ENCODE data around the gene TNFSF15. TPM values are rescaled to one million over a fixed set of nuclear protein-coding genes. Genes with fewer than 3 reads are reported as not detected.

The TNFSF15 gene
- total and polyA plus RNA-seq, 8 donors: 0.31 to 12.3 (median 2.4) TPM

DNA sequence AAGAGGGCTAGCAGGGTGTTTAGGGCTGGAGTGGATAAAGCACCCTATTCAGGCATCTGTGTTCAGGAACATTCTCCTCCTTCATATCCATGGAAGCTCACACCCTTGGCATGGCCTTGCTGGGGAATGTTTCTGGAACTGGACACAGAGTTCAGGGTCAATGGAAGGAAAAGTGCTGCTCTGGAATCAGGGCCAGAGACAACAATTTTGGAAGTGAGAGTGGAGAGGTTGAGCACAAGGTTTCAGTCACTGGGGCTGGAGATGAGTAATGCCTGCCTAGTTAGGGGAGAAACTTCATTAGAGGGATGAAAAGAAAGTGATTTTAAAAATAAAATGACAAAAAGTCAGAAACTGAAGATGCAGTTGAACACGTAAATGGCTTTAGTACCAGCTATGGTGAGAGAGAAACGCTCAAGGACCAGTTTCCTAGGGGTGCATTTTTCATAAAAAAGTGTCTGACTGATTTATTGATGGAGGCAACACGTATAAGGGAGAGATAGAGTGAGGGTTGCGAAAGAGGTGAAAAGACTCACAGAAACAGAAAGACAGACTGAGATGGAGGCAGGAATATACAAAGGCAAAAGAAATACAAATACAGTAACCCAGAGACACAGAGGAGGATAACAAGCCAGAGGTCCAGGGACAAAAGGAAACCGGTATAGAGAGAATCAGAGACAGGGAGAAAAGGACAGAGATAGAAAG is 8.0 kb upstream of the TNFSF15 start:
- 91 to 95% (median 93%) methylated on average over 5 of the region's 5 CpGs for WGBS, 5 donors

DNA sequence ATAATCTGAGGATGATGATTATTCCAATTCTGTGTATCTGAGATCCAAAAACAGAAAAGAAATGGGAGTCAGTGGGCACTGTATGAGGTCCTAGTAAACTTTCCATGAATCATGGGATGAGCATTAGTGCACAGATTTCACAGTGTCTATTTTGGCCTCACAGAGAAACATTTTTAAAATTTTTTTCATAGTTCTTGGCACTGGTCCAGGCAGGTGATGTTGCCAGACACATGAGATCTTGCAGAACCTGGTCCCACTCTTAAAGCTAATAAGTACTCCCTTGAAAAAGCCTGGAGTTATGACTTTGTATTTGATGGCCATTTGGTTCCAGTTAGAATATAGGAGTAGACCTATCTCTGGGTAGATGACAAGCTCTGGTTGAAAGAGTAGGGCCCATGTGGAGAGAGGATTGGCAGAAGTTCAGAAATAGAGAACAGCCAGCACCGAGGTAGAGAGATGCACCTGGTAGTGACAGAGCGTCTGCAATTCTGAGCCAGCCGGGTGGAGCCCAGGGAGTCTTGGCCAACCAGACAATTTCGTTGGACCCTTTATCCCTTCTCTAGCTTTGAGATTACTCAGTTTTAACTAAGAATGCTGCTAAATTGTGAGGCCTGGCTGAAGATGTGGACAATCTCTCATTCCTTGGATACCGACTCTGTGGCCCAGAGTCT is 6.3 kb upstream of the TNFSF15 start:
- H3K4me1 ChIP-seq: peaks cover 0 to 2% (median under 1%) of the 10 kb centered on the region in 4 donors
- H3K27ac ChIP-seq: no peak overlapping the region
- TF ChIP-seq, protein P1, sequence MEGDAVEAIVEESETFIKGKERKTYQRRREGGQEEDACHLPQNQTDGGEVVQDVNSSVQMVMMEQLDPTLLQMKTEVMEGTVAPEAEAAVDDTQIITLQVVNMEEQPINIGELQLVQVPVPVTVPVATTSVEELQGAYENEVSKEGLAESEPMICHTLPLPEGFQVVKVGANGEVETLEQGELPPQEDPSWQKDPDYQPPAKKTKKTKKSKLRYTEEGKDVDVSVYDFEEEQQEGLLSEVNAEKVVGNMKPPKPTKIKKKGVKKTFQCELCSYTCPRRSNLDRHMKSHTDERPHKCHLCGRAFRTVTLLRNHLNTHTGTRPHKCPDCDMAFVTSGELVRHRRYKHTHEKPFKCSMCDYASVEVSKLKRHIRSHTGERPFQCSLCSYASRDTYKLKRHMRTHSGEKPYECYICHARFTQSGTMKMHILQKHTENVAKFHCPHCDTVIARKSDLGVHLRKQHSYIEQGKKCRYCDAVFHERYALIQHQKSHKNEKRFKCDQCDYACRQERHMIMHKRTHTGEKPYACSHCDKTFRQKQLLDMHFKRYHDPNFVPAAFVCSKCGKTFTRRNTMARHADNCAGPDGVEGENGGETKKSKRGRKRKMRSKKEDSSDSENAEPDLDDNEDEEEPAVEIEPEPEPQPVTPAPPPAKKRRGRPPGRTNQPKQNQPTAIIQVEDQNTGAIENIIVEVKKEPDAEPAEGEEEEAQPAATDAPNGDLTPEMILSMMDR (IDR thresholded peaks at IDR 0.05): no peak
- no peak for TF ChIP-seq POLR2AphosphoS5 (IDR thresholded peaks at IDR 0.05)
- TF ChIP-seq POLR2A (IDR thresholded peaks at IDR 0.05): no peak
- TF ChIP-seq EP300 (IDR thresholded peaks at IDR 0.05): no peak
- H3K27me3 ChIP-seq: no peaks in the 10 kb centered on the region
- WGBS, 5 donors: 76 to 95% (median 91%) methylated on average over 5 of the region's 5 CpGs
- H3K9me3 ChIP-seq: no peaks in the 10 kb centered on the region
- no peak overlapping the region for H3K4me3 ChIP-seq
- DNase-seq: no peak
- intact Hi-C loops (cut with DNase I; ENCODE audit: low total_unique reads): no loop called here
- H3K36me3 ChIP-seq: no peaks in the 10 kb centered on the region

More for the DNA sequence above, 8.0 kb upstream of the TNFSF15 start:
- intact Hi-C loops (cut with DNase I; ENCODE audit: low total_unique reads): no loop called here
- H3K4me3 ChIP-seq: no peak overlapping the region
- no peak for DNase-seq
- TF ChIP-seq POLR2A (IDR thresholded peaks at IDR 0.05): no peak
- TF ChIP-seq, protein P1 (IDR thresholded peaks at IDR 0.05): no peak
- TF ChIP-seq POLR2AphosphoS5 (IDR thresholded peaks at IDR 0.05): no peak
- TF ChIP-seq EP300 (IDR thresholded peaks at IDR 0.05): no peak
- no peaks in the 10 kb centered on the region for H3K9me3 ChIP-seq
- no peaks in the 10 kb centered on the region for H3K4me1 ChIP-seq
- no peak overlapping the region for H3K27ac ChIP-seq
- H3K36me3 ChIP-seq: no peaks in the 10 kb centered on the region
- H3K27me3 ChIP-seq: no peaks in the 10 kb centered on the region

DNA sequence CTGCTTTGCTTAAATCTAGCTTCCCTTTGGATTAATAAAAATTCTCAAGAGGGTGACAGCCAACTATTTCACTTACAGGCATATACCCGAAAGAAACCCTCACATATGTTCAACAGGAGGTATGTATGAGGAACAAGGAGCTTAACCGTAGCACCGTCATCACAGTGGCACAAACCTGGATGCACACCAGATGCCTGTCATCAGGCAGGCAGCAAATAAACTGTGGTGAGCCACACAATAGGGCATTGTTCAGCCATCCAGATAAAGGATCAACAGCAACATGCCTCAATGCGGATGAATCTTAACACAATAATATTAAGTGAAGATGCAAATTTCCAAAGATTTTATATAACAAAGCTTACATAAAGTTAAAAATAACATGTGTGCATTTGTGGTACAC is 5.5 kb upstream of the TNFSF15 start:
- Histone ChIP-seq H3K4me3 (no peak overlapping the region), H3K27ac (no peak overlapping the region), H3K9me3 (no peaks in the 10 kb centered on the region), H3K27me3 (no peaks in the 10 kb centered on the region), H3K36me3 (no peaks in the 10 kb centered on the region), H3K4me1 (peaks cover 0 to 10% (median 6%) of the 10 kb centered on the region in 4 donors)
- intact Hi-C loops (cut with DNase I; ENCODE audit: low total_unique reads): no loop called here
- peak; percentile 33 to 42 for DNase-seq
- 30 to 53% (median 44%) methylated on average over 4 of the region's 4 CpGs for WGBS, 5 donors
- TF ChIP-seq POLR2A (IDR thresholded peaks at IDR 0.05) (no peak), EP300 (IDR thresholded peaks at IDR 0.05) (no peak), POLR2AphosphoS5 (IDR thresholded peaks at IDR 0.05) (no peak)
- TF ChIP-seq, protein P1 (IDR thresholded peaks at IDR 0.05): no peak

DNA sequence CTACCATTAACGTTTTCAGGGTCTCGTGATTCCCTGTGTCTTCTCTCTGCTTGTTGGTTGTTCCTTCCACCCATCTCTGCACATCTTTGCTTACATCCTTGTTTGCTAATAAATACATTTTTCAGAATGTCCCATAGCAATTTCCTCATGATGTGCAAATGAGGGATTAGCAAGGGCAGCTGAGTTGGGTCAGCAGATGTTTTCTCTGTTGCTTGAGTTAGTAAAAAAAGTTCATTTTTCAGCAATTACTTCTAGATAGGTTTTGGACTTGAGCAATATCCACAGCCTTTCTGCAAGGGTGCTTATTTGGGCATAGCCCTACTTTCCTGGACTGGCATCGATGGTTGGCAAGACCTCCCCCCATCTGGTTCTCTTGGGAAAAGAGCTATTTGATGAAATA is 4.8 kb upstream of the TNFSF15 start:
- Histone ChIP-seq H3K27ac (no peak overlapping the region), H3K36me3 (no peaks in the 10 kb centered on the region), H3K4me3 (no peak overlapping the region), H3K27me3 (no peaks in the 10 kb centered on the region), H3K9me3 (no peaks in the 10 kb centered on the region), H3K4me1 (peaks cover 2 to 17% (median 10%) of the 10 kb centered on the region in 4 donors)
- WGBS, 5 donors: 92 to 97% (median 94%) methylated on average over 3 of the region's 3 CpGs
- no peak for DNase-seq
- intact Hi-C loops (cut with DNase I; ENCODE audit: low total_unique reads): no loop called here
- no peak for TF ChIP-seq POLR2A (IDR thresholded peaks at IDR 0.05)
- no peak for TF ChIP-seq POLR2AphosphoS5 (IDR thresholded peaks at IDR 0.05)
- TF ChIP-seq, protein P1 (IDR thresholded peaks at IDR 0.05): no peak
- TF ChIP-seq EP300 (IDR thresholded peaks at IDR 0.05): no peak
